Keratinocyte (primary cell): ENCODE data around the gene ZSWIM7. TPM values are rescaled to one million over a fixed set of nuclear protein-coding genes. Genes with fewer than 3 reads are reported as not detected.

Experiments
- DNase-seq: peaks from one replicate; pipeline ENCODE4 v3.0.0-alpha.2; 2011; ENCODE audit warnings: low read depth, missing footprints, low spot score
- FAIRE-seq: peaks from 2 replicates; lab custom pipeline; 2011; peaks lifted over from hg19 to GRCh38; lab: Jason Lieb, UNC
- H2AFZ ChIP-seq: 2 replicates; pipeline ENCODE4 v1.6.0; 2012; ENCODE audit warnings: low read length, control low read depth, inconsistent platforms; ENCODE audit not compliant: control insufficient read depth
- H3K27ac ChIP-seq: 2 replicates; pipeline ENCODE4 v1.5.1; 2011; ENCODE audit warnings: low read length; ENCODE audit not compliant: control insufficient read depth, insufficient read depth
- H3K27me3 ChIP-seq: 3 replicates; pipeline ENCODE4 v1.6.0; 2011; ENCODE audit warnings: low read length; ENCODE audit not compliant: control insufficient read depth, insufficient read depth; ENCODE audit errors: extremely low read depth
- H3K36me3 ChIP-seq, 2 experiments: 2 replicates in 1 of 2; 3 replicates in 1 of 2; pipeline ENCODE4 v1.5.1; 2011; ENCODE audit warnings: low read length in 2 of 2, mild to moderate bottlenecking in 1 of 2; ENCODE audit not compliant: control insufficient read depth in 2 of 2, insufficient read depth in 2 of 2; ENCODE audit errors: extremely low read depth in 1 of 2
- H3K4me1 ChIP-seq: 3 replicates; pipeline ENCODE4 v1.5.1; 2011; ENCODE audit warnings: low read length; ENCODE audit not compliant: control insufficient read depth, insufficient read depth; ENCODE audit errors: extremely low read depth
- H3K4me2 ChIP-seq: 3 replicates; pipeline ENCODE4 v1.6.0; 2011; ENCODE audit warnings: low read depth, low read length; ENCODE audit not compliant: control insufficient read depth, insufficient read depth; ENCODE audit errors: extremely low read depth
- H3K4me3 ChIP-seq, 3 experiments: fragments of 200-600 bp in 1 of 3; sonication (generic) in 1 of 3; 2 replicates in 2 of 3; 3 replicates in 1 of 3; pipeline ENCODE4 v1.5.1; 2011 to 2016; ENCODE audit warnings: low read length in 3 of 3, mild to moderate bottlenecking in 3 of 3, control low read depth in 2 of 3, inconsistent platforms in 1 of 3, low read depth in 1 of 3, mixed read lengths in 1 of 3, mixed run types in 1 of 3, moderate library complexity in 1 of 3; ENCODE audit not compliant: control insufficient read depth in 2 of 3, insufficient read depth in 2 of 3; ENCODE audit errors: extremely low read depth in 1 of 3
- H3K79me2 ChIP-seq: 2 replicates; pipeline ENCODE4 v1.6.0; 2012; ENCODE audit warnings: low read length; ENCODE audit not compliant: control insufficient read depth, insufficient read depth
- H3K9ac ChIP-seq: 3 replicates; pipeline ENCODE4 v1.6.0; 2011; ENCODE audit warnings: low read length; ENCODE audit not compliant: control insufficient read depth, insufficient read depth; ENCODE audit errors: extremely low read depth
- H3K9me1 ChIP-seq: 3 replicates; pipeline ENCODE4 v1.6.0; 2011; ENCODE audit warnings: low read length; ENCODE audit not compliant: control insufficient read depth, insufficient read depth; ENCODE audit errors: extremely low read depth
- H3K9me3 ChIP-seq: 2 replicates; pipeline ENCODE4 v1.5.1; 2012; ENCODE audit warnings: low read depth, low read length; ENCODE audit not compliant: control insufficient read depth
- H4K20me1 ChIP-seq: 3 replicates; pipeline ENCODE4 v1.6.0; 2011; ENCODE audit warnings: low read length; ENCODE audit not compliant: control insufficient read depth, insufficient read depth; ENCODE audit errors: extremely low read depth
- EZH2 ChIP-seq: IDR thresholded peaks from one replicate; pipeline ENCODE4 v1.6.1; 2012; ENCODE audit warnings: inconsistent platforms, mild to moderate bottlenecking, low read length, moderate library complexity
- dilution Hi-C: fragments of 300-500 bp; cut with MboI; formaldehyde crosslinking; loops from one replicate; pipeline ENCODE4 v1.7.0; 2020; ENCODE audit warnings: low sequenced_read_pairs; ENCODE audit not compliant: extremely low pct_ligation_motif_present
- polyA plus RNA-seq, 5 experiments: library from polyadenylated mRNA; depleted of rRNA in 3 of 5; stranded (reverse) in 3 of 5; stranded (forward) in 1 of 5; unstranded in 1 of 5; fragments of >200 nt; gene quantifications; 1 replicate in 1 of 5; 2 replicates in 3 of 5; 3 replicates in 1 of 5; pipeline versions ENCODE4 v1.2.1 to v1.2.3, GENCODE V29; 2011 to 2012; ENCODE audit warnings: missing spikeins in 2 of 5, low read depth in 1 of 5, low replicate concordance in 1 of 5
- TF ChIP-seq, protein P1 (sequence below), 3 experiments: IDR thresholded peaks in 1 of 3; conservative IDR thresholded peaks in 1 of 3; optimal IDR thresholded peaks in 1 of 3; 2 replicates in 2 of 3; 3 replicates in 1 of 3; pipeline versions ENCODE3 to v1.5.1; 2011; ENCODE audit warnings: low read length in 3 of 3, mild to moderate bottlenecking in 3 of 3, moderate library complexity in 2 of 3, control low read depth in 1 of 3, inconsistent platforms in 1 of 3; ENCODE audit not compliant: insufficient read depth in 2 of 3; ENCODE audit errors: extremely low read depth in 1 of 3

Gene ZSWIM7
- polyA plus RNA-seq, 1 donor (not counting 4 experiments of a cell fraction or from before 2014, with no cell fraction given), result 47.1 TPM

DNA sequence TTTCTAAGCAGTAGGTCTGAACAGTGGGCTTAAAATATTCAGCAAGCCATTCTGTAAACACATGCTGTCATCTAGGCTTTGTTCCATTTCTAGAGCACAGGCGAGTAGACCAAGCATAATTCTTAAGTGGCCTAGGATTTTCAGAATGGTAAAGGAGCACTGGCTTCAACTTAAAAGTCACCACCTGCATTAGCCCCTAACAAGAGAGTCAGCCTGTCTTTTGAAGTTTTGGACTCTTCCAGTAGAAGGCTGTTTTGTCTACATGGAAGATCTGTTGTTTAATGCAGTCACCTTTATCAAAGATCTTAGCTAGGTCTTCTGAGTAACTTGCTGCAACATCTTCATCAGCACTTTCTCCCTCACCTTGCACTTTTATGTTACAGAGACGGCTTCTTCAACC lies 36.8 kb upstream of the ZSWIM7 start:
- Histone ChIP-seq H3K27me3 (no peaks in the 10 kb centered on the region), H3K9me1 (no peaks in the 10 kb centered on the region), H3K9ac (no peak overlapping the region), H2AFZ (no peak overlapping the region), H3K36me3 (peaks cover 18 to 47% of the 10 kb centered on the region in 2 experiments), H3K9me3 (no peaks in the 10 kb centered on the region), H4K20me1 (no peaks in the 10 kb centered on the region), H3K27ac (no peak overlapping the region), H3K4me3 (no peak overlapping the region), H3K4me1 (no peaks in the 10 kb centered on the region), H3K79me2 (no peaks in the 10 kb centered on the region), H3K4me2 (no peak overlapping the region)
- dilution Hi-C loops, result no loop called here
- no peak for FAIRE-seq
- TF ChIP-seq EZH2, result no peak
- TF ChIP-seq, protein P1, sequence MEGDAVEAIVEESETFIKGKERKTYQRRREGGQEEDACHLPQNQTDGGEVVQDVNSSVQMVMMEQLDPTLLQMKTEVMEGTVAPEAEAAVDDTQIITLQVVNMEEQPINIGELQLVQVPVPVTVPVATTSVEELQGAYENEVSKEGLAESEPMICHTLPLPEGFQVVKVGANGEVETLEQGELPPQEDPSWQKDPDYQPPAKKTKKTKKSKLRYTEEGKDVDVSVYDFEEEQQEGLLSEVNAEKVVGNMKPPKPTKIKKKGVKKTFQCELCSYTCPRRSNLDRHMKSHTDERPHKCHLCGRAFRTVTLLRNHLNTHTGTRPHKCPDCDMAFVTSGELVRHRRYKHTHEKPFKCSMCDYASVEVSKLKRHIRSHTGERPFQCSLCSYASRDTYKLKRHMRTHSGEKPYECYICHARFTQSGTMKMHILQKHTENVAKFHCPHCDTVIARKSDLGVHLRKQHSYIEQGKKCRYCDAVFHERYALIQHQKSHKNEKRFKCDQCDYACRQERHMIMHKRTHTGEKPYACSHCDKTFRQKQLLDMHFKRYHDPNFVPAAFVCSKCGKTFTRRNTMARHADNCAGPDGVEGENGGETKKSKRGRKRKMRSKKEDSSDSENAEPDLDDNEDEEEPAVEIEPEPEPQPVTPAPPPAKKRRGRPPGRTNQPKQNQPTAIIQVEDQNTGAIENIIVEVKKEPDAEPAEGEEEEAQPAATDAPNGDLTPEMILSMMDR (optimal IDR thresholded peaks at IDR 0.05 in 1 of 3, IDR thresholded peaks at IDR 0.05 in 1 of 3, conservative IDR thresholded peaks at IDR 0.05 in 1 of 3; ENCODE audit: extremely low read depth in 1 of 3, insufficient read depth in 2 of 3, low read length in 3 of 3), result no peak
- DNase-seq, result no peak

DNA sequence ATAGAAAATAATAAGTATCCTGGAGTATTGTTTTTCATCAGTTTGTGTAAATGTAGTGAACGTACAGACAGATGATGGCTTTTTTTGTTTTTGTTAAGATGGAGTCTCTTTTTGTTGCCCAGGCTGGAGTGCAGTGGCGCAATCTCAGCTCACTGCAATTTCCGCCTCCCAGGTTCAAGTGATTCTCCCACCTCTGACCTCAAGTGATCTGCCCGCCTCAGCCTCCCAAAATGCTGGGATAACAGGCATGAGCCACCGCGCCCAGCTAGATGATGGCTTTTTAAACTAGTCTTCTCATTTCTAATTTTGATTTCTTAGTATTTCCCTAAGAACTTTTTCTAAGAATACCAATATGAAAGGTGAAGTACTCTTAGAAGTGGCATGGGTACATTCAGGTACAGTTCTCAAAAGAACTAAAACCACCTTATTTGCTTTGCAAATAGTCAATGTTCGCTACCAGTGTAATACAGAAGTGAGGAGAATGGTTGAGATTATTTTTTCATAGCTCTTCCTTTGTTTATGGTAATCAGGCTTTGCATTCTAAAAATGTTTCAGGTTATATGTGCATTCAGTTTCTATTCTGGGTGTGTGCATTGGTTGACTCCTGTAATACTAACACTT lies 34.3 kb upstream of the ZSWIM7 start:
- H3K4me3 ChIP-seq, result no peak overlapping the region
- TF ChIP-seq, protein P1 (optimal IDR thresholded peaks at IDR 0.05 in 1 of 3, IDR thresholded peaks at IDR 0.05 in 1 of 3, conservative IDR thresholded peaks at IDR 0.05 in 1 of 3; ENCODE audit: extremely low read depth in 1 of 3, insufficient read depth in 2 of 3, low read length in 3 of 3), result no peak
- no peak for TF ChIP-seq EZH2
- H2AFZ ChIP-seq, result no peak overlapping the region
- no peak overlapping the region for H3K4me2 ChIP-seq
- H3K27me3 ChIP-seq, result no peaks in the 10 kb centered on the region
- dilution Hi-C loops, result no loop called here
- peaks cover 15 to 39% of the 10 kb centered on the region in 2 experiments for H3K36me3 ChIP-seq
- H3K79me2 ChIP-seq, result peaks cover 2% of the 10 kb centered on the region
- no peak overlapping the region for H3K9ac ChIP-seq
- H3K9me3 ChIP-seq, result no peaks in the 10 kb centered on the region
- no peak for FAIRE-seq
- H4K20me1 ChIP-seq, result no peaks in the 10 kb centered on the region
- no peaks in the 10 kb centered on the region for H3K9me1 ChIP-seq
- DNase-seq, result no peak
- H3K27ac ChIP-seq, result no peak overlapping the region
- peaks cover under 1% of the 10 kb centered on the region for H3K4me1 ChIP-seq
